CD4-positive, CD25-positive, alpha-beta regulatory T cell (primary cell): ENCODE results near the gene FKBP14. TPM values are rescaled to one million over a fixed set of nuclear protein-coding genes. Genes with fewer than 3 reads are reported as not detected.
A peak's percentile ranks its signal among the peaks of the same experiment; 100 is the strongest.

ENCODE experiments used
- ATAC-seq, 2 donors: fragments of 150-1000 bp; cut with Tn5 transposase; one replicate each; pipeline ENCODE4 v1.10.0; 2021; ENCODE audit warnings: low read depth in 2 of 2, moderate number of reproducible peaks in 2 of 2, moderate library complexity in 1 of 2
- DNase-seq, 3 donors: peaks; one replicate each; pipeline versions ENCODE4 v3.0.0 to v3.0.0-alpha.2; 2012 to 2022; ENCODE audit warnings: mixed read lengths in 1 of 3
- H3K27ac ChIP-seq: one replicate; pipeline ENCODE4 v1.7.0; 2013; ENCODE audit warnings: mild to moderate bottlenecking, low read length; ENCODE audit not compliant: insufficient read depth, poor library complexity, severe bottlenecking
- H3K27me3 ChIP-seq: one replicate; pipeline ENCODE4 v1.7.0; 2013; ENCODE audit warnings: low read length; ENCODE audit not compliant: control insufficient read depth, insufficient read depth
- H3K36me3 ChIP-seq: one replicate; pipeline ENCODE4 v1.7.0; 2013; ENCODE audit warnings: mild to moderate bottlenecking, low read length, moderate library complexity; ENCODE audit not compliant: control insufficient read depth, insufficient read depth
- H3K4me1 ChIP-seq: 2 replicates; pipeline ENCODE4 v1.7.0; 2013; ENCODE audit warnings: mild to moderate bottlenecking, low read length; ENCODE audit not compliant: insufficient read depth, control insufficient read depth, poor library complexity, severe bottlenecking
- H3K4me3 ChIP-seq: one replicate; pipeline ENCODE4 v1.7.0; 2013; ENCODE audit warnings: low read depth, mild to moderate bottlenecking, low read length, moderate library complexity
- H3K9me3 ChIP-seq, 2 experiments: 1 replicate in 1 of 2; 2 replicates in 1 of 2; pipeline ENCODE4 v1.7.0; 2013; ENCODE audit warnings: low read length in 2 of 2, mild to moderate bottlenecking in 1 of 2, moderate library complexity in 1 of 2; ENCODE audit not compliant: control insufficient read depth in 2 of 2
- H3K27ac Mint-ChIP-seq, 3 donors: one replicate each; pipeline ENCODE4 v1.8.0; 2020 to 2022; ENCODE audit warnings: mild to moderate bottlenecking in 3 of 3, mixed read lengths in 3 of 3, moderate library complexity in 2 of 3
- H3K27me3 Mint-ChIP-seq: one replicate; pipeline ENCODE4 v1.8.0; 2022; ENCODE audit warnings: mild to moderate bottlenecking, mixed read lengths
- H3K36me3 Mint-ChIP-seq: one replicate; pipeline ENCODE4 v1.8.0; 2020; ENCODE audit warnings: mixed read lengths
- H3K4me1 Mint-ChIP-seq, 4 donors: one replicate each; pipeline ENCODE4 v1.8.0; 2020 to 2022; ENCODE audit warnings: mixed read lengths in 4 of 4, mild to moderate bottlenecking in 1 of 4
- H3K4me3 Mint-ChIP-seq, 4 donors: one replicate each; pipeline ENCODE4 v1.8.0; 2020 to 2022; ENCODE audit warnings: mild to moderate bottlenecking in 4 of 4, mixed read lengths in 4 of 4, moderate library complexity in 3 of 4
- H3K9me3 Mint-ChIP-seq, 7 donors: one replicate each; pipeline ENCODE4 v1.8.0; 2020 to 2022; ENCODE audit warnings: mixed read lengths in 7 of 7, mild to moderate bottlenecking in 3 of 7, moderate library complexity in 2 of 7
- polyA plus RNA-seq, 4 donors: library from polyadenylated mRNA; unstranded; fragments of 300-500 nt; fragmentation: Illumina TruSeq; gene quantifications; one replicate each; pipeline ENCODE4 v1.2.3, GENCODE V29; 2021
- total RNA-seq: library from RNA; stranded (reverse); gene quantifications from one replicate; pipeline ENCODE4 v1.2.3, GENCODE V29; 2022

FKBP14 gene
- total and polyA plus RNA-seq, 5 donors from 2014 or later, result 1.0 to 6.5 (median 2.0) TPM

GRCh38 chr7:30001998-30002397 is 24.5 kb downstream of the FKBP14 start:
- DNase-seq, result no peak
- Histone ChIP-seq H3K4me1 (no peaks in the 10 kb centered on the region), H3K27me3 (peaks cover 20% of the 10 kb centered on the region), H3K4me3 (no peak overlapping the region), H3K9me3 (no peaks in the 10 kb centered on the region), H3K36me3 (no peaks in the 10 kb centered on the region), H3K27ac (no peak overlapping the region)
- Mint-ChIP-seq H3K9me3 (peaks cover 0 to 5% (median 3%) of the 10 kb centered on the region in 7 donors), H3K27ac (no peak overlapping the region), H3K4me1 (no peaks in the 10 kb centered on the region), H3K27me3 (peaks cover 56% of the 10 kb centered on the region), H3K36me3 (peaks cover 4% of the 10 kb centered on the region), H3K4me3 (no peak overlapping the region)
- ATAC-seq, result no peak

- ATAC-seq, result no peak
- H3K27ac Mint-ChIP-seq, result no peak overlapping the region
These were observed 28.0 kb downstream of the FKBP14 start for GRCh38 chr7:29998489-29998888.

GRCh38 chr7:29996321-29996720 is 30.2 kb downstream of the FKBP14 start:
- H3K27me3 ChIP-seq, result peaks cover 29% of the 10 kb centered on the region
- no peak overlapping the region for H3K4me3 ChIP-seq
- ATAC-seq (no peak), DNase-seq (no peak)
- Mint-ChIP-seq H3K27me3 (peaks cover 79% of the 10 kb centered on the region), H3K4me1 (no peaks in the 10 kb centered on the region), H3K9me3 (peaks cover 4 to 29% (median 11%) of the 10 kb centered on the region in 7 donors), H3K4me3 (no peak overlapping the region), H3K36me3 (peaks cover 4% of the 10 kb centered on the region), H3K27ac (no peak overlapping the region)
- H3K27ac ChIP-seq, result no peak overlapping the region
- H3K9me3 ChIP-seq, result peaks cover 20 to 29% of the 10 kb centered on the region in 2 experiments
- no peaks in the 10 kb centered on the region for H3K36me3 ChIP-seq
- H3K4me1 ChIP-seq, result no peaks in the 10 kb centered on the region

More at GRCh38 chr7:29998489-29998888, 28.0 kb downstream of the FKBP14 start:
- H3K27me3 ChIP-seq, result peaks cover 26% of the 10 kb centered on the region
- DNase-seq, result no peak
- Mint-ChIP-seq H3K4me3 (no peak overlapping the region), H3K36me3 (peaks cover 4% of the 10 kb centered on the region), H3K4me1 (no peaks in the 10 kb centered on the region), H3K27me3 (peaks cover 76% of the 10 kb centered on the region), H3K9me3 (peaks cover 0 to 20% (median 11%) of the 10 kb centered on the region in 7 donors)
- peaks cover 9 to 14% of the 10 kb centered on the region in 2 experiments for H3K9me3 ChIP-seq
- no peaks in the 10 kb centered on the region for H3K36me3 ChIP-seq
- H3K4me3 ChIP-seq, result no peak overlapping the region
- H3K4me1 ChIP-seq, result no peaks in the 10 kb centered on the region
- H3K27ac ChIP-seq, result no peak overlapping the region

- no peaks in the 10 kb centered on the region for H3K36me3 ChIP-seq
- peaks cover 30% of the 10 kb centered on the region for H3K27me3 ChIP-seq
- H3K9me3 ChIP-seq, result peaks cover 20 to 29% of the 10 kb centered on the region in 2 experiments
- Mint-ChIP-seq H3K9me3 (peaks cover 4 to 33% (median 14%) of the 10 kb centered on the region in 7 donors), H3K4me1 (no peaks in the 10 kb centered on the region), H3K27ac (no peak overlapping the region), H3K36me3 (peaks cover 4% of the 10 kb centered on the region), H3K4me3 (no peak overlapping the region), H3K27me3 (peaks cover 81% of the 10 kb centered on the region)
- no peak for ATAC-seq
- no peak overlapping the region for H3K27ac ChIP-seq
- H3K4me1 ChIP-seq, result no peaks in the 10 kb centered on the region
- DNase-seq, result no peak
- no peak overlapping the region for H3K4me3 ChIP-seq
These were observed 30.9 kb downstream of the FKBP14 start for GRCh38 chr7:29995652-29996051.

GRCh38 chr7:29993140-29993539 is 33.4 kb downstream of the FKBP14 start:
- ATAC-seq, result no peak
- no peak overlapping the region for H3K4me3 ChIP-seq
- H3K9me3 Mint-ChIP-seq, result peaks cover 4 to 34% (median 12%) of the 10 kb centered on the region in 7 donors
- peaks cover 20 to 29% of the 10 kb centered on the region in 2 experiments for H3K9me3 ChIP-seq
- peaks cover 11% of the 10 kb centered on the region for H3K4me1 ChIP-seq
- peaks cover 4% of the 10 kb centered on the region for H3K36me3 Mint-ChIP-seq
- H3K27me3 Mint-ChIP-seq, result peaks cover 74% of the 10 kb centered on the region
- H3K4me3 Mint-ChIP-seq, result no peak overlapping the region
- H3K4me1 Mint-ChIP-seq, result peaks cover 0 to 10% (median 2%) of the 10 kb centered on the region in 4 donors
- no peak overlapping the region for H3K27ac ChIP-seq
- no peaks in the 10 kb centered on the region for H3K36me3 ChIP-seq
- H3K27me3 ChIP-seq, result peaks cover 38% of the 10 kb centered on the region
- no peak overlapping the region for H3K27ac Mint-ChIP-seq
- DNase-seq, result no peak

- no peak overlapping the region for H3K27ac ChIP-seq
- peaks cover 0 to 16% (median 2%) of the 10 kb centered on the region in 4 donors for H3K4me1 Mint-ChIP-seq
- H3K27me3 Mint-ChIP-seq, result peaks cover 76% of the 10 kb centered on the region
- DNase-seq (no peak), ATAC-seq (no peak)
- H3K27me3 ChIP-seq, result peaks cover 42% of the 10 kb centered on the region
- peaks cover 4 to 29% (median 12%) of the 10 kb centered on the region in 7 donors for H3K9me3 Mint-ChIP-seq
- H3K4me3 ChIP-seq, result no peak overlapping the region
- H3K4me1 ChIP-seq, result peaks cover 11% of the 10 kb centered on the region
- no peaks in the 10 kb centered on the region for H3K36me3 Mint-ChIP-seq
- no peak overlapping the region for H3K27ac Mint-ChIP-seq
- H3K9me3 ChIP-seq, result peaks cover 20 to 29% of the 10 kb centered on the region in 2 experiments
- no peaks in the 10 kb centered on the region for H3K36me3 ChIP-seq
- no peak overlapping the region for H3K4me3 Mint-ChIP-seq
These were observed 34.6 kb downstream of the FKBP14 start for GRCh38 chr7:29991937-29992336.

- H3K36me3 ChIP-seq, result no peaks in the 10 kb centered on the region
- peak overlapping the region; percentile 12 to 85 (median 52) for H3K4me3 Mint-ChIP-seq
These were observed 35.6 kb downstream of the FKBP14 start for GRCh38 chr7:29990931-29991330.

More at GRCh38 chr7:29990931-29991330, 35.6 kb downstream of the FKBP14 start:
- no peak overlapping the region for H3K27ac ChIP-seq
- ATAC-seq (no peak), DNase-seq (no peak)
- peaks cover 11% of the 10 kb centered on the region for H3K4me1 ChIP-seq
- Mint-ChIP-seq H3K36me3 (no peaks in the 10 kb centered on the region), H3K4me1 (peaks cover 0 to 17% (median 2%) of the 10 kb centered on the region in 4 donors), H3K27me3 (peaks cover 70% of the 10 kb centered on the region), H3K27ac (no peak overlapping the region), H3K9me3 (peaks cover 0 to 21% (median 7%) of the 10 kb centered on the region in 7 donors)
- no peak overlapping the region for H3K4me3 ChIP-seq
- H3K27me3 ChIP-seq, result peaks cover 37% of the 10 kb centered on the region
- H3K9me3 ChIP-seq, result peaks cover 13 to 22% of the 10 kb centered on the region in 2 experiments
